GM18870 (cell line): Measurements from ENCODE around the gene CAMTA1.

Experiments
- ATAC-seq: cut with Tn5 transposase; IDR thresholded peaks from one replicate; pipeline ENCODE4 v1.9.1; 2021; ENCODE audit warnings: moderate library complexity; ENCODE audit not compliant: unreplicated experiment

CAMTA1 gene

DNA sequence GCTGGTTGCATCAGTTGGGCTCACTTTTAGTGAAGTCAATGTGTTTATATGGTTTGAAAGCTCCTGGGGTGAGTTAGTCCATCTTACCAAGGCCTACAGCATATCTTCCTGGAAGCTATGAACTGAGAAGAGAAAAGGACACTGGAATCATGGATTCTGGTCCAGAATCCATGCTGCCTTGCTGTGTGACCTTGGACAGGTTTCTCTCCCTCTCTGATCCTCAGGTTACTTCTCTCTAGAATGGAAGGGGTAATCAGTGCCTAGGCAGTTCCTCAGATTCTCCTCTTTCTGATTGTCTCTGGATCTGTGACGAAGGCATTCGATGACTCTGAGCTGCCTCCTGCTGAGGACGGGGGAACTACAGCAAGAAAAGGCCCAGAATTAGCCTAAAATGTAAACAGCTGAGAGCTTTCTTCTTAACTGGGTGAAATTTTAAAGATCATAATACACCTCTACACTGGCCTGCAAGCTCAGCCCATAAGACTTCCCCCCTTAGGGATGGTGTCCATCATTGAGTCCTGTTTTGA lies 560.9 kb downstream of the CAMTA1 start:
- ATAC-seq, result no peak

DNA sequence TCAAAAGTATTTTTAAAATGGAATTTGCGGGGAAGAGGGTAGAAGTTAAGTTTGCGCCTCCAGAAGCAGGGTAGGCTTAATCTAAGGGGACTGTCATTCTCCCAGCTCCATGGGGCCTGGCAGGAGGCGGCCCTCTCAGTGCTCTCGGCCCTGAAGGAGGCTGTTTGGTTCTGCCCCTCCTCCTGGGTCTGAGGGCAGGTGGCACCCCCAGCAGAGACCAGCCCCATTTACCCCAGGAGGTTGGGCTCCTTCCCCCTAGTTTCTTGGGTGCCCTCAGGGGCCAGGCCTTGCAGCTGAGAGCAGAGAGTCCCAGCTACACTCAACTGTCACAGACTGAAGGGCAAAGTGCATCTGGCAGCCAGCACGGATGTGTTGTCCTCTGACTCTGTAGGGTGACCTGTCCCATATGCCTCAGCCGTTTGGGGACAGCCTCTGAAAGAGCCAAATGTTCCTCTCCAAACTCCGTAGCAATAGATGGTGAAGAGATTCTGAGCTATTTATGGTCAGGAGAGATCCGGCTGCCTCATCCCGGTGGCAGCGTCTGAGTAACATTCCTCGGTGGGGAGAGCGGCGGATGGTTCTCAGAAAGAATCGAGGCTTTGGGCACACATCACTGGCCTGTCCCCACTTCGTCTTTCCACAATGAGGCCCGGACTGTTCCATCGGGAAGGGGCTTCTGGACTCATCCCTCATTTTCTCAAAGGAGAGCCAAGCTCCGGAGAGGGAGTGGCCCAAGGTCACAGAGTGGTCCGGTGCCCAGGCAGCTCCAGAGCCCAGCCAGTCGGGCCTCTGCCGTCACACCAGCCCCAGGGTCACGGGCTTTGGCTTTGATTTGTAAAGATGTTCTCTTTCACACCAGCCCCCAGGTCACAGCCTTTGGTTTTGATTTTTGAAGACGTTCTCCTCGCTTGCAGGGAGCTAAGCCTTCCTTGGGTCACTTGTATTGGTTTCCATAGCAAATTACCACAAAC lies 561.6 kb downstream of the CAMTA1 start:
- ATAC-seq, result no peak

DNA sequence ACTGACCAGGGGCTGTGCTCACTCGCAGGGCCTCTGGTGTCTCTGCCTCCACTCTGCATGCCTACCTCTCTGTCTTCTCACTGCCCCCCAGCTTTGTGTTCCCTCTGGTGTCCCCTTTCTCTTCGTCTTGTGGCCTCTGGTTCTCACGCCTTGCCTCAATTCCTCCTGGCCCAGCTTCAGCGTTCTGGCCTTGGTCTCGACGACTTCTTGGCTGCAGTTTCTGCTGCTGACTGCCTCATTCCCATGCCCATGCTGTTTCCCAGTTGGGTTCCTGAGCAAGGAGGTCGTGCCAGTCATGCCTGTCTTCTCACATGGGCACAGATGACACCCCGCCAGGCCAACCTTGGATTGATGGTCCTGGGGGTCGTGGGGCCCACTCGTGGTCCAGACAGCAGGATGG lies 562.8 kb downstream of the CAMTA1 start:
- no peak for ATAC-seq

DNA sequence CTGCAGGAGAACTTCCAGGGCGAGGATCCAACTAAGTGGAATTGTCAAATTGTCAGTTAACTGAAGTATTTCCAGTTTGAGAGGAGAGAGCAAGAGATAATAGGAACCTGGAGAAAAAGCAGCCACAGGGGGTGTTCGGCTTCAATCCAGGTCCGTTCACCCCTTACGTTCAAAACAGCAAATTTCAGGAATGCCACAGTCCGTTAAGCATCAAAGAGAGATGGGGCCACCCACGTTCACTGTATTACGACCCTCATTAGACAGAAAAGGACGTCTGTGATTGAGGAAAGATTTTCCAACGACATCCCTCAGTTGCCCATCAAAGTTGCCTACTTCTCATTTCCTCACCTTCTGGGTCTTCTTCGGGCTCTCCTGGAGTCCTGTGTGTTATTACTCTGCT lies 563.3 kb downstream of the CAMTA1 start:
- ATAC-seq, result no peak

DNA sequence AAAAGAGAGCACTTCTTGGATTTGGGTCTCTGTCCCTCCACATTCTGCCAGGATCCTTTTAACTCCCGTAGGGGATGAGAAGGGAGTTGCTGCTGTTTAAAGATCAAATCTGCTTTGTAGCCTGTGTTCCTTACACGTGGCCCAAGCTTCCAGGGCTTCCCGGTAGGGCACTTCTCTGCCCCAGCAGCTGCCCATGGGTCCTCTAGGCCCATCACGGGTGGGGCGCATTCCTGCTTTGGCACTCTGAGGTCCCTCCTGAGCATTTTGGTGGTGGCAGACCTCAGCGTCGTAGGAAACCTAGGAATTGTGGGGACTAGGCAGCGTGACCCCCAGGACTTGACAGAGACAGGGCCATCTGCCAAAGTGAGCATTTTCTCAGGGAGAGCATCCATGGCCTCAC lies 565.5 kb downstream of the CAMTA1 start:
- no peak for ATAC-seq

DNA sequence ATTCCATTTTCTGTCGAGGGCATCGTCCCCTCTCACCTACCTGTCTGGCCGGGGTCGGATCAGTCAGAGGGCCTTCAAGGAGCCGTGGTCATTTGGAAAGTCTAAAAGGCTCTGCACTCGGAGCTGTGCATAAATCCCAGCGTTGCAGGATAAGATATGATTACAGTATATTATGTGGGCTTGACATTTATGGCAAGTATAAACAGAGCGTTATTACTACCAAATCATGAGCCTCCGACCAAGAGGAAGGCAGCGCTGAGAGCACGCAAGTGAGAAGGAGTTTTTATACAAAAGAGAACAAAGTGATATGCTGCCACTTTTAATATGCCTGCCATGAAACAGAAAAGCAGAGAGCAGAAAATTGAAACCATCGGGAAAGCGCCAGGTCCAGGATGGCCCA lies 566.4 kb downstream of the CAMTA1 start:
- no peak for ATAC-seq

DNA sequence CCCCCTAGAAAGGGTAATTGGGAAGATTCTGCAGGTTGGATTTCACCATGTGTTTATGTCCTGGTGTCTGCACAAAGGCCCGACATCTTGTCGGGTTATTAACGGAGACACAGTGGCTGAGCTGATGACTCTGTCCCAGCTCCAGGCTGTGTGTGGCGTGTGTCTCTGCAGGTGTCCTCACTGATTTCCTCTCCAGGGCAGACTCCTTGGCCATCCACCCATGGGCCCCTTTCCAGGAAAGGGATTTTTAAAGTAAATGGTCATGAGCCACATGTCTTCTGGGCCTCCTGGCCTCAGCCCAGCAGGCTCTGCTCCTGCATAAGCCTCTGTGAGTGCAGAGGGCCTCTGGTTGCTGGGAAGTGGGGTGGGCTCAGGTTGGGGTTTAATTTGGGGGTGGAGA lies 567.1 kb downstream of the CAMTA1 start:
- no peak for ATAC-seq

DNA sequence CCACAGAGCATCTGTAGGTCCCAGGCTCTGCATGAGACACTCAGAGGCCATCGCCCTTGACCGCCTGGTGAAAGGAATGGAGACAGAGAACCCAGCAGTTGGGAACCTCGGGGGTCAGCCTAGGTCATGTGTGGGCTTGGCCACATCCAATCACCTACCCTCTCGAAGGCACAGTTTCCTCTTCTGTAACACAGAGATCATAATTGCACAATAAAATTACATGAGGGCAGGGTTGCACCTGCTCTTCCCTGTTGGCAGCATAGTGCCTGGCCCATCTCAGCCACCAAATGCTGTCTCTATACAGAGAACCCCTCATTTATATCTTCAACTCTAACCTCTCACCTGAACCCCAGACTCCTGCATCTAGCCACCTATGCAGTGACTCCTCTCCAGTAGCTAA lies 567.7 kb downstream of the CAMTA1 start:
- no peak for ATAC-seq

DNA sequence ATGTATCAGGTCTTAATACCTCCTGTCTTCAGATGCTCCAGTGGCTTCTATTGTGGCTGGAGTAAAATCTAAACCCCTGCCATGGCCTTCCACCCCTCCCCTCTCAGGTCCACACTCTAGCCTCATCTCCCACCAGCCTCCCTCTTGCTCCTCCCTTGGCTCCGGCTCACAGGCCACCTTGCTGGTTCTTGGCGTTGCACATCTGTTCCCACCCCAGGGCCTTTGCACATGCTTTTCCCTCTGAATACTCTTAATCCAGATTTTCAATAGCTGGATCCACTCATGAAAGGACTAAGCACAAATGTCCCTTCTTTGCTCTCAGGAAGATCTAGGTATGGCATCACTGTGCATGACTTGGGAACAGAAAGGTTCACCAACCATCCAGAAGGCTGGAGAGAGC lies 570.4 kb downstream of the CAMTA1 start:
- no peak for ATAC-seq

DNA sequence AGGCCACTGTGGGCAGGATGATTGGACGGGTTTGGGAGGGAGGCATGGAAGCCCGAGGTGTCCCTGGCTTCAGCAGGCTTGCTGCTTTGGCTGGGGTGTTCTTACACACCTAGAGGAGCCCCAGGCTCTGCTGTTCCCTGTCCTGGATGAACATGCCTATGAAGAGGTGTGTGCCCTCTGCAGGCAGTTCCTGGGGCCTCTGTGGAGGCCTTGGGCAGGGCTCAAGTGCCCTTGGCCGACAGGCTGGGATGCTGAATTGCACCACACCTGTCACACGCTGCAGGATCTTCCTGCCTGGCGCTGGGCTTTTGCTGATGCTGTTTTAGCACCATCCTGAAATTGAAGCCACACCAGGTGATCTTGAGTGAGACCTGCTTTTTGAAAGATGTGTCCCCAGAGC lies 570.8 kb downstream of the CAMTA1 start:
- ATAC-seq, result no peak

DNA sequence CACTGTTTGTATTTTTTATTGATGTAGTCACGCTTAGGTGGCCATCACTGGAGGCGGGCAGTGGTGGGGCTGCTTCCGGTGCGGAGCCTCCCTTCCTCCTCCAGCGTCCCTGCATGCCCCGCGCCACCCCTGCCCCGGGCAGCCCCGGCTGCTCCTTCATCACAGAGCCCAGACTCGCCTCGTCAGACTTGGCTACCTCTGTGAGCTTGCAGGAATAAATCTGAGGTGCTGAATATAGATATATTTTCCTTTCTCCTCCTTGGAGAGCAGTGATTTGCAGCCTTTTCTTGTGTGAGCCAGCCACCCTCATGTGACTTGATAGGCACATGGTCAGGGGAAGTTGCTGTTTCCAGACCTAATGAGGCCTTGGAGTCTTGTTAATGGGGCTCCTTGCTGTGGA lies 573.2 kb downstream of the CAMTA1 start:
- no peak for ATAC-seq

DNA sequence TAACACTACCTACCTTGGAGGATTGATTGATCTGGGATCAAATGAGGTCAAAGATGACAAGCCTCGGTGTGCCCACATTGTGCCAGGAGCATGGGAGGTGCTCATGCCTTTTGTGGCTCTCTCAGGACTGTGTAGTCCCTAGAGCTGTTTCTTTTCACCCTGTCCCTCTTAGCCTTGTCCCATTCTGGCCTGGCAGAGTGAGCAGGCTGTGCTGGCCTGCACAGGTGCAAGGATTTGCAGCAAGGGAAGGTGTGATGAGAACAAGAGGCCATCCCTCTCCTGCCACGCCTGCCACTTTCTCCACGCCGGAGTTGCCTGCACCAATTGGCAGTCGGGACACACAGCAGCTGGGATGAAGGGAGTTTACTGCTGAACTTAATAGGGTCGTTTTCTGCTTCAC lies 575.3 kb downstream of the CAMTA1 start:
- no peak for ATAC-seq

DNA sequence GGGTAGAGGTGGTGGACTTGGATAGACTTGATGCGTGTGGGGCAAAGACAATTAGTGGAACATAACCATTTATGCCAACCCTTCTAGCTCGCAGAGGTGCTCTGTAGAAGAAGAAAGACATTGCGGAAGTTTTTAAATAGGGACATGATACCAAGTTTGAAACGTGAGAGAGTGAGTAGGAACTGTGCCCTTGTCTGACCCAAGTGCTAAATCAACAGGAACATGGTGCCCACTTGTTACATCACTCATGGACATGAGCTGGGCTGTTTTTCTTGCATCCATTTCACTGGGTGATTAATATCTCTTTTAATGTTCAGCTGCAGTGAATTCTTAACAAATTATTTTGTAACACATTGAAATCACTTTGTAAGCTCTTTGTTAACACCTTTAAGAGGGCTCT lies 577.7 kb downstream of the CAMTA1 start:
- ATAC-seq, result no peak

DNA sequence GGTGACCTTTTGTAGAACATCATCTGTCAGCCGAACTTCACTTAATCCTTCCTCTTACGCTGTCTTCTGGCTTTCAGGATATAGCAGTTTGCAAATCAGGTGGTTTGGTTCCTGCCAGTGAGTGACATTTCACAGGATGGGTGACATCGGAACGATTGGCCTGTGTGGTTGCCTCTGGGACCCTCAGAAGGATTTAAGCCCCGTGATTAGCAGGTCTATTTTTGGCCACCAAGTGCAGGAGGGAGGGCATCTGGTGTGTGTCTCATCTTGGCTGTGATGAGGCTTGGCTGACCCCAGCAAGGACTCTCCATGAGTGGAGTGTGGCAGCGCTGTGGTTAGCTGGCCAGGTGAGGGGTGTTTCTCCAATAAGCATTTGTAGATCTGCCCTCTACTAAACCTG lies 578.2 kb downstream of the CAMTA1 start:
- ATAC-seq, result no peak

DNA sequence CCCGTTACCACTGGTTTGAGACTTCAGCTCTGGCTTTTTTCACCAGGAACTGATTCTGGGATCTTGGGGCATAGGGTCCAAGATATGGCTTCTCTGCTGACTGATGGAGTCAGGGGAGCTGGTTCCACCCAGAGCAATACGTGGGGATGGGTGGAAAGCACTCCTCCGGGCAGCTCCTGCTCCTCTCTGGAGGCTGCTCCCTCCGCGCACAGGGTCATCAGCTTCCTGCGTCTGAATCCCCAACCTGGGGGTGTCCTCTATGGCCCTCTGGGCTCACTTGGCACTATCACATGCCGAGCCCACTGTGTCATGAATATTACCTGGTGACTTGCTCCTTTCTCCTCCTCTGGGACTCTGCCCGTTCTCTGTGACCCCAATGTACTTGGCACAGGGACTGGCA lies 580.5 kb downstream of the CAMTA1 start:
- ATAC-seq, result no peak

DNA sequence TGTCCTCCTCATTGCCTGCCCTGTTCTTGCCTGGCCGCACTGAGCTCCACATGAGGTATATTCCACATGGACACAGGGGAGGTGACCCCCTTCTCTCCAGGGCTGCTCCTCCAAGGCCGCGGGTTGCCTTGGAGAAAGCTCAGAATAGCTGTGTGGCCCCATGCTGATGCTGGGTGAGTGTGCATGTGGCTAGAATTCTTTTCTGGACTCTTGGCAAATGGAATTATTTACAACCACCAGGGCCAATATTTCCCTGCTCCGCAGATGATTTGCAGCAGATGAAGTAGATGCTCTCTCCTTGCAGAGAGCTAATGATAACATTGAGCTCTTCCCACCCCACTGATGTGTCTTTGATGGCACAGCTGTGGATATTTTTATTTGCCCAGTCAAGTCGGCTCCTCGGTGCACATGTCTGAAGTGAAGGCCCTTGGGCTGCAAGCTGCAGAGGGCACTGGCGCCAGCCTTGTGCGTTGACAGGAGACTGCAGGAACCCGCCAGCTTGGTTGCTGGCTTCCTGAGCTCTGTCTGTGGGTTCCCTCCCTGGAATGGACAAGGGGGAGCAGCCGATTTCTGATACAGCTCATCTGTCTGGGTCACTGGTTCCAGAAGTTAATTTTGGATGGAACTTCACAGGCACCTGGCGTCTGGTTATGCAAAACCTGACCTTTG lies 581.2 kb downstream of the CAMTA1 start:
- no peak for ATAC-seq

DNA sequence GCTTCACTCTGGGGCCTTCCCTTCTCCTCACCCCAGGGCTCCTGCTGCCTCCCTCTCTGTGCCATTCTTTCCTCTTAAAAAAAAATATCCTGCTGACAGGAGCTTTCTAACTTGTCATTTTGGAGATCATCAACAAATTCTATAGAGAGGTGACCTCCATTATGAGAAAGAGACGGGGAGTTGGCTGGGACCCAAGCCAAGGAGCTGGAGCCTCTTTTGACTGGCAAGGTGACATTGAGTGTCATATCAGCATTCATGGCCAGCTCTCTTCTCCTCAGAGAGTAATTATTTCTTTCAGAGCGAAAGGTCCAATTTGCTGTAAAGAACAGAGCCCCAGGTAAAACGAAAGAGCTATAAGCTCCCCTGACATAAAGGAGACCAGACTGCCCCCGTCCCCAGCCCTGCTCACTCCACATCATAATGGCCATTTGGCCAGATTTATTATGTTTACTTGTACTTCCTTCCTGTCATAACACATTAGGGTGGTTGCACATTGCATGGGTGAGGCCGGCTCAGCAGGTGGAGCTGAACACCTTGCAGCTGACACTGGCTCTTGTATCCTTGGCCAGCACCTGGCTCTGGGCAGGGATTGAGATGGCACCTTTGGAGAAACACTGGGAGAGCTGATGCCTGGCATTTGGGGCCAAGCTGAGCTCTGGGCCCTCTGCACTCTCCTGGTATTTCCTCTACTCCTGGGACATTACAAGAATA lies 581.9 kb downstream of the CAMTA1 start:
- no peak for ATAC-seq

DNA sequence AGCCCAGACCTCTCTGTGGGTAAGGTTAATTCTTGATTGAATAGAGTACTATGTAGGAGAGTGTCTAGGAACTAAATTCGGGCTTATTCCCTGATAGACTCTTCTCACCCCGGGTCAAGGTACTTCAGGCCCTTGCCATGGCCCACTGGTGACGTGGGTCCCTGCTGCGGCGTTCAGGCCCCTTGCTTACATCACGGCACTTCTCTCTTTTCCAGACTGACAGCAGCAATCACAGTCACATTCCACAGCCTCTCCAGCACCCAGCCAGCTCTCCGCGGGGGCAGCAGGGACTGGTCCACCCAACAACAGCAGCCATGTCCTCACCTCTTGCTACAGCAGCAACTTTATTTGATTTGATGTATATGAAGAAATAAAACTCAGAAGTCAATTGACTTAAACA lies 584.6 kb downstream of the CAMTA1 start:
- no peak for ATAC-seq

DNA sequence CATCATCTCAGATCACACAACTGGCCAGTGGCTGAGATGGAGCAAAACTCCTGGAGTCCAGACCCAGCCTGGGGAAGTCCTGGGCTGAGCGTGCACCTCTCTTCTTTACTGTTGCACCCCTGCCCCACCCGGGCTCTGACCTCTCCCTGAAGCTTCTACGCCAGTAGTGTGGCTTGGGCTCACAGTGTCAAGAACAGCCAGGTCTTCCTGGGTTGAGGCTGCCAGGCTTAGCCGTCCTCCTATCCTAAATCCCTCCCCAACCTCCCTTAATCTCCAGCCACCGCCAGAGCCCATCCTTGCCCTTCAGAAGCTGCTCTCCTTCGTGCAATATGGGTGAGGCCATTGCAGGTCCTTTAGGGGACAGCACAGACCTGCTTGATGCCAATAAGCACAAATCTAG lies 586.7 kb downstream of the CAMTA1 start:
- no peak for ATAC-seq

DNA sequence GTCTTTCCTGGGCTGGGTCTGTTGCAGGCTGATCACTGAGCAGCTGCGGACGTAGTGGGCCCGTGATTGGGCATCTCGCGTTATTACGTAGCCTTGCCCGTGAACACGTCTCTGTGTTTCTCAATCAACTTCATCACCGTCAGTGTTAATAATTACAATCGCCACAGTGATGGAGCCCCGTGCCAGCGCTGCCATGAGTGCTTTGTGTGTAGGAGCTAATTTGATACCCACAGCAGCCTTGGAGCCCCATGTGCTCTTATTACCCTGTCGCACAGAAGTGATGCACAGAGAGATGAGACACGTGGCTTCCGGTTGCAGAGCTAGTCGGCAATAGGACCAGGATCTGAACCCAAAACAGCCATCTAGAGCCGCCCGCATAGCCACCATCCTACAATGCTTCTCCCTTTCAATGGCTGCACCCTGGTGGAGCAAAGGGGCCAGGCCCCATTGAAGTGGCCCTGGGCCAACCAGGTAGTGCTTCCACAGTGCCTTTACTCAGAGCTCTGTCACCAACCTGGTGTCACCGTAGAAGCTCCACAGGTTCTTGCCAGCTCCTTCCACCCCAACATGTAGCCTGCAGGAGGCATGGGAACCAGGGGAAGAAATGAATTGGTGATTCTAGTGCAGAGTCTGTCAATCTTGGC lies 587.3 kb downstream of the CAMTA1 start:
- ATAC-seq, result no peak

DNA sequence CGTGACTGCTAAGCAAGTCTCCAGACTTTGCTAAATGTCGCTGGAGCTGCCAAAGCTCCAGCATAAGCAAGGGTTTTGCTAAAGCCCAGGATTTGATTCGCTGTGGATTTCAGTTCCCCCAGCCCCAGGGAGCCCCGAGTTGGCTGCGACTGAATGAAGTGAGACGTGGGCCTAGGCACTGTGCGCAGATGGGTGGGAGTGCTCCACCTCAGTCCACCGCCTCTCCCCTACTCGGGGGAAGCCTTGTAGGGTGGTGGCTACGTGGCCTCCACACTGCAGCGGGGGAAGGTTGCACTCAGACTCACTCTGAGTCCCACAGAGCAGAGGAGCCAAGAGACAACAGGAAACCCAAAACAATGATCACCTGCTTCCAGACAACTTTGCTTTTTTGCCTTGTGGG lies 588.0 kb downstream of the CAMTA1 start:
- no peak for ATAC-seq
